BLaER1 treated with 17β-estradiol and CSF1 and Interleukin-3, amounts not matched to agents 10 nM and 100 nM (cell line): Measurements from ENCODE around the gene SH2D1A.

ENCODE experiments used
- H3K27ac ChIP-seq, 11 experiments: shearing (Covaris generic); formaldehyde crosslinking; 2 replicates each; pipeline ENCODE4 v1.8.1; 2022
- H3K27me3 ChIP-seq, 11 experiments: shearing (Covaris generic); formaldehyde crosslinking; 2 replicates each; pipeline ENCODE4 v1.8.1; 2022
- H3K36me3 ChIP-seq, 11 experiments: shearing (Covaris generic); formaldehyde crosslinking; 2 replicates each; pipeline ENCODE4 v1.8.1; 2022
- H3K4me1 ChIP-seq, 10 experiments: shearing (Covaris generic); formaldehyde crosslinking; 2 replicates each; pipeline ENCODE4 v1.8.1; 2022
- H3K4me2 ChIP-seq, 11 experiments: shearing (Covaris generic); formaldehyde crosslinking; 2 replicates each; pipeline ENCODE4 v1.8.1; 2022
- H3K4me3 ChIP-seq, 10 experiments: shearing (Covaris generic); formaldehyde crosslinking; 2 replicates each; pipeline ENCODE4 v1.8.1; 2022
- H3K9ac ChIP-seq, 11 experiments: shearing (Covaris generic); formaldehyde crosslinking; 2 replicates each; pipeline ENCODE4 v1.8.1; 2022
- H3K9me3 ChIP-seq, 11 experiments: shearing (Covaris generic); formaldehyde crosslinking; replicated peaks in 1 of 11; 2 replicates each; pipeline ENCODE4 v1.8.1; 2022
- H4K20me1 ChIP-seq, 11 experiments: shearing (Covaris generic); formaldehyde crosslinking; 2 replicates each; pipeline ENCODE4 v1.8.1; 2022
- Cebpa-rat ChIP-seq, 11 experiments: shearing (Covaris generic); IDR thresholded peaks; 2 replicates each; pipeline ENCODE4 v1.8.1; 2022

The SH2D1A gene

DNA sequence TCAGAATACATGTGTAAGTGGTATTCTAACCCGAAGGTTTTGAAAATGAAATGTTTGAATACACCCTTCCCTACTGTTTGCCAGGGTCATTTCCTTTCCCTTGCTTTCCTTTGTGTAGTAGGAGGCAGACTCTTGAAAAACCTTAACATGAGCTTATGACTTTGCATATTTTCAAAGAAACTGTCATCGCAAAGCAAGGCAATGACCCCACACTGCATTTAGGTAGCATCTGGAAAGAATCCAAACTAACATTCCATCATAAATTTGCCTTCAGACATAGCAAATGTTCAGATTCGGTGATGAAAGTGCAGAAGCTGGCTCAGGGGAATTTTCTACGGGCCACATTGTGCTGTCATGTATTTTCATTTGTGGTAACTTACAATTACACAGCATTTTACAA, 32.3 kb downstream of the SH2D1A start:
- Histone ChIP-seq H3K27me3 (peaks cover 73 to 100% (median 94%) of the 10 kb centered on the region in 11 experiments), H3K9ac (no peak overlapping the region), H3K36me3 (no peaks in the 10 kb centered on the region), H3K9me3 (no peaks in the 10 kb centered on the region), H3K27ac (no peak overlapping the region), H3K4me3 (no peak overlapping the region), H3K4me1 (no peaks in the 10 kb centered on the region; a peak in 1 of 20 replicates), H3K4me2 (no peak overlapping the region), H4K20me1 (peaks cover 0 to 4% (median 0%) of the 10 kb centered on the region in 11 experiments; a peak in 2 of 22 replicates)
- TF ChIP-seq Cebpa-rat (IDR thresholded peaks at IDR 0.05) = no peak

DNA sequence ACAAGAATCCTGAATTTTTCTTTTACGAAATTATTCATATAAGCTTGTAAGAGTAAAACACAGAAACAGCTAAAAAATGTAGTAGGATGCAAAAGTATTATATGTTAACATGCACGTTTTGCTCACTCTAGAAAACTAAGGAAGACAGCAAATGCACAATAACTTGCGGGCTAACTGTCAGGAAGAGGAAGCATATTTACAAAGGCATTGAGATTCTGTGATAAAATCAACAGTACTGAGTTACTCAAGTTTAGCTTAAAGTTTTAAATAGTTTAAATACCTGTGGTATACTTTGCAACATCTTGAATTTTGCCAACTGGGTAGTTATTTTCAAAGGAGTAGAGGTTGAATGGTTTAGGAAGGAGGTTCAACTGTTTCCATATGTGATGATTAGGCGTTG, 37.0 kb downstream of the SH2D1A start:
- peaks cover 79 to 100% (median 98%) of the 10 kb centered on the region in 11 experiments for H3K27me3 ChIP-seq
- no peak overlapping the region for H3K9ac ChIP-seq
- no peaks in the 10 kb centered on the region; a peak in 1 of 20 replicates for H3K4me1 ChIP-seq
- no peak for TF ChIP-seq Cebpa-rat (IDR thresholded peaks at IDR 0.05)
- H4K20me1 ChIP-seq = peaks cover 0 to 4% (median 0%) of the 10 kb centered on the region in 11 experiments; a peak in 2 of 22 replicates
- H3K4me3 ChIP-seq = no peak overlapping the region
- no peak overlapping the region for H3K27ac ChIP-seq
- no peaks in the 10 kb centered on the region for H3K36me3 ChIP-seq
- no peaks in the 10 kb centered on the region for H3K9me3 ChIP-seq
- no peak overlapping the region for H3K4me2 ChIP-seq

DNA sequence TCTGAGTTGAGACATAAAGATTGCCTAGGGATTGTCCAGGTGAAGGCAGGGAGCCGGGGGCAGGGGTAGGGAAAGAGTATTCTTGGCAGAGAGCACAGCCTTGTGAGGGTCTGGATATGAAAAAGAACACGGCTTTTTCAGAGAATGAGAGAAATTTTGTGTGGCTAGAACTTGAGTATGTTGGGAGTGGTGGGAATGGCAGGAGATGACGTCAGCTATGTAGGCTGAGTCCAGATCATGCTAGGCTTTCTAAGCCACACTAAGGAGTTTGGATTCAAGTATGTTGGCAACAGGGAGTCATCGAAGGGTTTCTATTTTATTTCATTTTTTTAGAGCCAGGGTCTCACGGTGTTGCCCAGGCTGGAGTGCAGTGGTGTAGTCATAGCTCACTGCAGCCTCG, 40.0 kb downstream of the SH2D1A start:
- no peak overlapping the region for H3K27ac ChIP-seq
- no peaks in the 10 kb centered on the region for H3K4me1 ChIP-seq
- no peak overlapping the region for H3K9ac ChIP-seq
- H3K4me3 ChIP-seq = no peak overlapping the region
- no peak overlapping the region for H3K4me2 ChIP-seq
- H4K20me1 ChIP-seq = no peaks in the 10 kb centered on the region; a peak in 1 of 22 replicates
- TF ChIP-seq Cebpa-rat (IDR thresholded peaks at IDR 0.05) = no peak
- no peaks in the 10 kb centered on the region for H3K36me3 ChIP-seq
- no peaks in the 10 kb centered on the region for H3K9me3 ChIP-seq
- peaks cover 74 to 97% (median 95%) of the 10 kb centered on the region in 11 experiments for H3K27me3 ChIP-seq

DNA sequence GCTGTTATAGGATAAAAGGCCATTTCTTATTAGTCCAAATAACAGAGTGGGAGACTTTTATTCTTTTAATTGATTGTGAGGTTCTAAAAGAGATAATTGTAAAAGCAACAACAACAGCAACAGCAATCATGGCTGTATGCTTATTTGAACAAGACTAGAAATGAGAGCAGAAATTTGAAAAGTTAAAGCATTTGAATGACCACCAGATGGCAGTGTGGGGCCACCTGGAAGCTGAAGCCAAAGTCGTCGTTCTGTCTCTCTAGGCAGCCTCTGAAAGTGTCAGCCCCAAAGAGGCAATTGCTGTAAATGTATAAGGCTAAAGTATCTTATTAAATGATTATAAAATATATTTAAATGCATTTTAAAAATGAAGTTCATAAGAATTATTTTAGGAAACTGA, 42.2 kb downstream of the SH2D1A start:
- TF ChIP-seq Cebpa-rat (IDR thresholded peaks at IDR 0.05) = no peak

DNA sequence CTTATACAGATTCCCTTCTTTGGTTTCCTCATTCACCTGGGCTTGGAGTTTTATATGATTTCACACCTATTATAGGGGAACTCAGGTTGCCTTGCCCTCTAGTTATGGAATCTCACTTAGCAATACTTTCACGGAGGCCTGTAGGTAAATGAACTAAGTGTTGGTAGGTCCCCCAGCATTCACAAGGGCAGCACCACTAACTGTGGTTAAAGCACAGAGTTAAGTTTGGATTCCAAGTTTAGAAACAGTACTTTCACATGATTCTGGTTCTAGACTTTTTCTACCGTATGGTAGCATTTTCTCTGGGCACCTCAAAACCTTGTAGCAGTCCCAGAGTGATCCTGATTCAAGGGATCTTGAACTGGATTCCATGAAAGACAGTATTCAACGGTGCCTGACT, 46.4 kb downstream of the SH2D1A start:
- TF ChIP-seq Cebpa-rat (IDR thresholded peaks at IDR 0.05) = no peak
- H3K4me1 ChIP-seq = peaks cover 0 to 12% (median 9%) of the 10 kb centered on the region in 10 experiments; a peak in 9 of 20 replicates
- no peak overlapping the region for H3K9ac ChIP-seq
- H3K4me3 ChIP-seq = no peak overlapping the region
- no peak overlapping the region for H3K27ac ChIP-seq
- H4K20me1 ChIP-seq = peaks cover 0 to 5% (median 0%) of the 10 kb centered on the region in 11 experiments; a peak in 2 of 22 replicates
- no peaks in the 10 kb centered on the region for H3K9me3 ChIP-seq
- H3K36me3 ChIP-seq = no peaks in the 10 kb centered on the region
- no peak overlapping the region for H3K4me2 ChIP-seq
- H3K27me3 ChIP-seq = peaks cover 88 to 99% (median 95%) of the 10 kb centered on the region in 11 experiments

More for the DNA sequence above, 42.2 kb downstream of the SH2D1A start:
- Histone ChIP-seq H3K27me3 (peaks cover 77 to 97% (median 95%) of the 10 kb centered on the region in 11 experiments), H3K4me2 (no peak overlapping the region), H3K4me1 (no peaks in the 10 kb centered on the region), H4K20me1 (no peaks in the 10 kb centered on the region; a peak in 1 of 22 replicates), H3K4me3 (no peak overlapping the region), H3K36me3 (no peaks in the 10 kb centered on the region), H3K9me3 (no peaks in the 10 kb centered on the region), H3K9ac (no peak overlapping the region), H3K27ac (no peak overlapping the region)

DNA sequence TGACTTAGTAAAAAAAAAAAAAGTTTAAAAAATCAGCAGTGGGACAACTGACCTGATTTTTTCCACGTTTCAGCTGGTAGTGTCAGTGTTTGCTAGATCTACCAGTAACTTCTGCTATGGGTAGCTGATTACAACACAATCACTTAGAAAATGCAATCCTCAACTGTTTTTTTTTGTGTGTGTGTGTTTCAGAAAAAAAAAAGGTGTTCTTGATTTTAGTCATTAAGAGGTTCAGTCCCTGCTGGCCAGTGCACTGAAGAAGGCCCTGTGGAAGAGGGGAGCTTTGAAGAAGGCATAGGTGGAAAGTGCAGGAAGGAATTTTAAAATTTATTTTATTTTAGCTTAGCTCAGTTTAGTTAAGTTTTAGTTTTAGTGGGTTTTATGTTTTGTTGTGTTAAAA, 46.9 kb downstream of the SH2D1A start:
- H3K9me3 ChIP-seq = no peaks in the 10 kb centered on the region
- no peak overlapping the region for H3K9ac ChIP-seq
- H3K36me3 ChIP-seq = no peaks in the 10 kb centered on the region
- no peak for TF ChIP-seq Cebpa-rat (IDR thresholded peaks at IDR 0.05)
- H3K4me2 ChIP-seq = no peak overlapping the region
- H4K20me1 ChIP-seq = peaks cover 0 to 5% (median 0%) of the 10 kb centered on the region in 11 experiments; a peak in 1 of 22 replicates
- no peak overlapping the region for H3K27ac ChIP-seq
- peaks cover 83 to 99% (median 94%) of the 10 kb centered on the region in 11 experiments for H3K27me3 ChIP-seq
- no peak overlapping the region for H3K4me3 ChIP-seq
- H3K4me1 ChIP-seq = peaks cover 0 to 12% (median 9%) of the 10 kb centered on the region in 10 experiments; a peak in 9 of 20 replicates

DNA sequence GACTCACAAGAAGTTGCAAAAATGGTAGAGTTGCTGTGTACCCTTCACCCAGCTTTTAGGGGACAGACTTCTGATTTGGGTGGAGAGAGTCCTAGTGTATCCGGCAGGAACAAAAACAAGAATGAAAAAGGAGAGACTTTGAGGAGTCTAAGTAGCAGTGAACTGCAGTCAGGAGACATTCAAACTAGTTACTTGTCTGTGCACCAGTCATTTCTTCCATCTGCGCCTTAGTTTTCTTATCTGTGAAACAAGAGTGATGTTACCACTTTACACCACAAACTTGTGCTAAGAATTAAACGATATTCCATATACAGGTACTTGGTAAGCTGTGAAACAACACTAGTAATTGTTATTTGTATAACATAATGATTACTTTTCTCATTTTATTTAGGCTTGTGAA, 47.3 kb downstream of the SH2D1A start:
- Histone ChIP-seq H3K4me2 (no peak overlapping the region), H3K27me3 (peaks cover 82 to 98% (median 92%) of the 10 kb centered on the region in 11 experiments), H3K4me3 (no peak overlapping the region), H3K9ac (no peak overlapping the region), H3K36me3 (no peaks in the 10 kb centered on the region), H3K4me1 (peaks cover 0 to 12% (median 9%) of the 10 kb centered on the region in 10 experiments; a peak in 9 of 20 replicates), H3K27ac (no peak overlapping the region), H4K20me1 (peaks cover 0 to 5% (median 0%) of the 10 kb centered on the region in 11 experiments; a peak in 1 of 22 replicates), H3K9me3 (no peaks in the 10 kb centered on the region)
- no peak for TF ChIP-seq Cebpa-rat (IDR thresholded peaks at IDR 0.05)

DNA sequence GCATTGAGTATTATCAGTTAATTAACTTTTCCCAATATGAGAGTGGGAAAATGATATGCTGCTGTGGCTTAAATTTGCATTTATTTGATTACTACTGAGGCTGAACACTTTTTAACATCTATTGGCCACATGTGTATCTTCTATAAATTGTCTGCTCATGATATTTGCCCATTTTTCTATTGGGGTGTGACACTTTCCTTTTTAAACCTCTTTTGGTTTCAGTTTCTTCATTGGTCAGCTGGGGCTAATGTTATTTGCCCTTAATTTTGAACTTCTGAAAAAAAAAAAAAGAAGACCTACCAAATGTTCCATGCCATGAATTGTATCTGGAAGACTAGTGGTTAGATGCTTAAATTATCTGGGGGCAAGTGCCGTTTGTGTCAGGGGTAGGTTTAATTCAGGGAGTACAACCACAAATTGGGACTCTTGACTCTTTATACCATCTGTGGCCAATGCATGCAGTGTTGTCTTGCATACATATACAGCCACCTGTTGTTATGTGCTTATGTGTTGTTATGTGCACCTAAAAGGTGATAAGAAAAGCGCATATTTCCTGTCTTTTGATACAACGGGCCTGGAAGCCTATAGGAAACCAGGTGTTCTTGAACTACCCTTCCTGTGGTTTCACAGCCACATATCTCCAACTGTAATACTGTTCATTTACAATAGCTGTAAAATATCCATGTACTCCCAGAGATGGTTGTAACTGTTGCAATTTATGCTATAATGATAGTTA, 49.0 kb downstream of the SH2D1A start:
- Histone ChIP-seq H3K9ac (no peak overlapping the region), H4K20me1 (peaks cover 0 to 5% (median 0%) of the 10 kb centered on the region in 11 experiments; a peak in 1 of 22 replicates), H3K9me3 (no peaks in the 10 kb centered on the region), H3K27me3 (peaks cover 69 to 99% (median 94%) of the 10 kb centered on the region in 11 experiments), H3K27ac (no peak overlapping the region), H3K4me2 (peak overlapping the region in 6 of 11 experiments; percentile 1 to 33 (median 20); a peak in 4 of 22 replicates), H3K4me3 (no peak overlapping the region), H3K4me1 (peaks cover 0 to 12% (median 9%) of the 10 kb centered on the region in 10 experiments; a peak in 9 of 20 replicates), H3K36me3 (no peaks in the 10 kb centered on the region)
- TF ChIP-seq Cebpa-rat (IDR thresholded peaks at IDR 0.05) = no peak

DNA sequence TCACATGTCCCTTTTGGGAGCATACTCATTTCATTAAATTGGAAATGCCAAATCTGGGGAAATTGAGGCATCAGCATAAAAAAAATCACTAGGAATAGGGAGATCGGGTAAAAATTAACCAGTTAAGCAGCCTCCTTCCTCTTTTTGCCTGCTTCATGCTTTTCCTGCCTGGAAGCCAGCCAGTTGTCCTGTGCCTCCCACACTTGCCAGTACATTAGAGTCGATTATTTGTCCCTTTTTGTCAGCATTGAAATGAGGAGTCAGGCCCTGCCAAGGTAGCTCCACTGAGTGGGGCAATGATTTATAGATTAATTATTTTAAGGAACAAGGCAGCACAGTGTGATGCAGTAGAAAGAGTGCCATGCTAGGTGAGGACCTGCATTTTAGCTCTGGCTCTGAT, 55.3 kb downstream of the SH2D1A start:
- H3K4me1 ChIP-seq = peaks cover 0 to 15% (median 3%) of the 10 kb centered on the region in 10 experiments; a peak in 7 of 20 replicates

More for the DNA sequence above, 55.3 kb downstream of the SH2D1A start:
- no peak overlapping the region for H3K4me3 ChIP-seq
- H3K9ac ChIP-seq = no peak overlapping the region
- H3K4me2 ChIP-seq = peak overlapping the region in 2 of 11 experiments; percentile 7 to 42; a peak in 3 of 22 replicates
- TF ChIP-seq Cebpa-rat (IDR thresholded peaks at IDR 0.05) = no peak
- no peaks in the 10 kb centered on the region; a peak in 1 of 22 replicates for H4K20me1 ChIP-seq
- H3K9me3 ChIP-seq = no peaks in the 10 kb centered on the region
- H3K36me3 ChIP-seq = no peaks in the 10 kb centered on the region
- no peak overlapping the region for H3K27ac ChIP-seq
- H3K27me3 ChIP-seq = peaks cover 72 to 99% (median 97%) of the 10 kb centered on the region in 11 experiments
